ENCODE data around the gene NPAS2.

DNA sequence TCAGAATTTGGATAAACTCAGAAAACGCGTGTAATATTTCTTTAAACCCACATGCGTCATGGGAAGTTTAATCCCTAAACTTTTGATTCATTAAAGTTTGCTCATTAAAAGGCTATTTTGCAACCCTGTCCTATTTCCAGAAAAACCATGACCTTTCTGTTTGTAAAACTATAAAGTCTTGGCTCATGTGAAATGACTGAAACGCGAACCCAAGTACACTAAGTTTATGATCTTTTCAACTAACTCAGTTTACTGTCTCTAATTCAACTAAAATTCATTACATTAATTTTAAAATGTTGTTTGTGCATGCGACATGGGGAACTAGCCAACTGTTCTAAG, 178.3 kb downstream of the NPAS2 start:
- TF ChIP-seq POLR2A (IDR thresholded peaks at IDR 0.05; ENCODE audit: low read depth) (no peak), POLR2AphosphoS5 (IDR thresholded peaks at IDR 0.05) (no peak), EP300 (IDR thresholded peaks at IDR 0.05) (no peak)
- TF ChIP-seq, protein P1, sequence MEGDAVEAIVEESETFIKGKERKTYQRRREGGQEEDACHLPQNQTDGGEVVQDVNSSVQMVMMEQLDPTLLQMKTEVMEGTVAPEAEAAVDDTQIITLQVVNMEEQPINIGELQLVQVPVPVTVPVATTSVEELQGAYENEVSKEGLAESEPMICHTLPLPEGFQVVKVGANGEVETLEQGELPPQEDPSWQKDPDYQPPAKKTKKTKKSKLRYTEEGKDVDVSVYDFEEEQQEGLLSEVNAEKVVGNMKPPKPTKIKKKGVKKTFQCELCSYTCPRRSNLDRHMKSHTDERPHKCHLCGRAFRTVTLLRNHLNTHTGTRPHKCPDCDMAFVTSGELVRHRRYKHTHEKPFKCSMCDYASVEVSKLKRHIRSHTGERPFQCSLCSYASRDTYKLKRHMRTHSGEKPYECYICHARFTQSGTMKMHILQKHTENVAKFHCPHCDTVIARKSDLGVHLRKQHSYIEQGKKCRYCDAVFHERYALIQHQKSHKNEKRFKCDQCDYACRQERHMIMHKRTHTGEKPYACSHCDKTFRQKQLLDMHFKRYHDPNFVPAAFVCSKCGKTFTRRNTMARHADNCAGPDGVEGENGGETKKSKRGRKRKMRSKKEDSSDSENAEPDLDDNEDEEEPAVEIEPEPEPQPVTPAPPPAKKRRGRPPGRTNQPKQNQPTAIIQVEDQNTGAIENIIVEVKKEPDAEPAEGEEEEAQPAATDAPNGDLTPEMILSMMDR (IDR thresholded peaks at IDR 0.05): no peak

All from esophagus muscularis mucosa (tissue), 4 donors.